RPMI8226 (cell line): Measurements from ENCODE around the gene METRNL.

ENCODE experiments used
- DNase-seq: peaks from one replicate; pipeline ENCODE4 v3.0.0-alpha.2; 2015

Gene METRNL

GRCh38 chr17:83094291-83094690, 14.9 kb downstream of the METRNL start:
- DNase-seq = no peak

GRCh38 chr17:83095016-83095415, 15.6 kb downstream of the METRNL start:
- DNase-seq = no peak

- no peak for DNase-seq
Measured at GRCh38 chr17:83096401-83097224, 17.2 kb downstream of the METRNL start.

- DNase-seq = no peak
Measured at GRCh38 chr17:83097831-83098230, 18.4 kb downstream of the METRNL start.

- DNase-seq = no peak
Measured at GRCh38 chr17:83098241-83099085, 19.1 kb downstream of the METRNL start.

GRCh38 chr17:83099086-83099555, 19.7 kb downstream of the METRNL start:
- no peak for DNase-seq

- DNase-seq = peak; percentile 84
Measured at GRCh38 chr17:83099570-83100181, 20.3 kb downstream of the METRNL start.

- DNase-seq = peak; percentile 52
Measured at GRCh38 chr17:83100220-83100852, 20.9 kb downstream of the METRNL start.

- DNase-seq = peak; percentile 92
Measured at GRCh38 chr17:83100853-83101391, 21.5 kb downstream of the METRNL start.

GRCh38 chr17:83101805-83102480, 22.5 kb downstream of the METRNL start:
- DNase-seq = no peak

- DNase-seq = no peak
Measured at GRCh38 chr17:83103200-83103942, 24.0 kb downstream of the METRNL start.

- no peak for DNase-seq
Measured at GRCh38 chr17:83103943-83104311, 24.5 kb downstream of the METRNL start.

GRCh38 chr17:83104577-83105505, 25.4 kb downstream of the METRNL start:
- DNase-seq = no peak

GRCh38 chr17:83105512-83105911, 26.1 kb downstream of the METRNL start:
- DNase-seq = no peak

GRCh38 chr17:83106056-83106588, 26.7 kb downstream of the METRNL start:
- peak; percentile 36 for DNase-seq

- DNase-seq = no peak
Measured at GRCh38 chr17:83106913-83107655, 27.7 kb downstream of the METRNL start.

GRCh38 chr17:83107656-83108048, 28.2 kb downstream of the METRNL start:
- DNase-seq = peak; percentile 62

GRCh38 chr17:83108709-83109108, 29.3 kb downstream of the METRNL start:
- no peak for DNase-seq

- DNase-seq = no peak
Measured at GRCh38 chr17:83109386-83109785, 30.0 kb downstream of the METRNL start.
